Measurements from ENCODE around the gene WASF3.

GRCh38 chr13:26685606-26686005 is 128.1 kb downstream of the WASF3 start:
- no peak for TF ChIP-seq CTCF (IDR thresholded peaks at IDR 0.05; ENCODE audit: low read length)
- no peak for TF ChIP-seq EZH2 (IDR thresholded peaks at IDR 0.05; ENCODE audit: borderline replicate concordance, low read length)
